Measurements from ENCODE around the gene ZNF160.

DNA sequence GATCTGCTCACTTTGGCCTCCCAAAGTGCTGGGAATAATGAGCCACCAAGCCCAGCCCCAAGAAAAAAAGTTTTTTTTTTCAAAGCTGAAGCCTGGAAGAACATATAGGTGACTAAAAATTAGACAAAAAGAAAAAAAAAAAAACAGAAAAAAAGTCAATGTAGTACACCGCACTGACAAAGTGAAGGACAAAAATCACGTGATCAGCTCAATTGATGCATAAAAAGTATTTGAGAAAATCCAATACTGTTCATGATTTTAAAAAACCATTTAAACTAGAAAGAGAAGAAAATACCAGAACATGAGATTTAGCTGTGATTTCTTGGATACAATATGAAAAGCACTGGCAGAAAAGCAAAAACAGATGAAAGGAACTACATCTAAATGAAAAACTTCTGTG is 69.2 kb downstream of the ZNF160 start:
- no peak for TF ChIP-seq POLR2A (IDR thresholded peaks at IDR 0.05)
- TF ChIP-seq, protein P1, sequence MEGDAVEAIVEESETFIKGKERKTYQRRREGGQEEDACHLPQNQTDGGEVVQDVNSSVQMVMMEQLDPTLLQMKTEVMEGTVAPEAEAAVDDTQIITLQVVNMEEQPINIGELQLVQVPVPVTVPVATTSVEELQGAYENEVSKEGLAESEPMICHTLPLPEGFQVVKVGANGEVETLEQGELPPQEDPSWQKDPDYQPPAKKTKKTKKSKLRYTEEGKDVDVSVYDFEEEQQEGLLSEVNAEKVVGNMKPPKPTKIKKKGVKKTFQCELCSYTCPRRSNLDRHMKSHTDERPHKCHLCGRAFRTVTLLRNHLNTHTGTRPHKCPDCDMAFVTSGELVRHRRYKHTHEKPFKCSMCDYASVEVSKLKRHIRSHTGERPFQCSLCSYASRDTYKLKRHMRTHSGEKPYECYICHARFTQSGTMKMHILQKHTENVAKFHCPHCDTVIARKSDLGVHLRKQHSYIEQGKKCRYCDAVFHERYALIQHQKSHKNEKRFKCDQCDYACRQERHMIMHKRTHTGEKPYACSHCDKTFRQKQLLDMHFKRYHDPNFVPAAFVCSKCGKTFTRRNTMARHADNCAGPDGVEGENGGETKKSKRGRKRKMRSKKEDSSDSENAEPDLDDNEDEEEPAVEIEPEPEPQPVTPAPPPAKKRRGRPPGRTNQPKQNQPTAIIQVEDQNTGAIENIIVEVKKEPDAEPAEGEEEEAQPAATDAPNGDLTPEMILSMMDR (IDR thresholded peaks at IDR 0.05) = no peak

Measured in sigmoid colon (tissue), 3 donors.